GM13977 (cell line): ENCODE results near the gene SMNDC1.

ENCODE experiments used
- DNase-seq: peaks from one replicate; pipeline ENCODE4 v3.0.0; 2012; ENCODE audit warnings: low spot score
- CTCF ChIP-seq: IDR thresholded peaks from 2 replicates; pipeline ENCODE4 v1.5.1; 2012; ENCODE audit warnings: mild to moderate bottlenecking, control low read depth; ENCODE audit not compliant: insufficient read depth; ENCODE audit errors: extremely low read depth, missing control alignments
- in situ Hi-C: fragments of 300-500 bp; cut with MboI; formaldehyde crosslinking; loops from one replicate; pipeline ENCODE4 v1.12.0; 2022; ENCODE audit warnings: low sequenced_read_pairs, low pct_unique_long_range_greater_than_20kb, mixed read lengths, inconsistent platforms; ENCODE audit not compliant: unreplicated experiment

SMNDC1 gene

GRCh38 chr10:110307805-110308204 lies 3.1 kb upstream of the SMNDC1 start:
- TF ChIP-seq CTCF = no peak
- in situ Hi-C loops = no loop called here

GRCh38 chr10:110306452-110306768 lies 1.7 kb upstream of the SMNDC1 start:
- TF ChIP-seq CTCF = no peak
- DNase-seq = no peak
- in situ Hi-C loops = no loop called here

More at GRCh38 chr10:110307805-110308204, 3.1 kb upstream of the SMNDC1 start:
- no peak for DNase-seq

GRCh38 chr10:110305767-110306451 lies 1.2 kb upstream of the SMNDC1 start:
- in situ Hi-C loops = no loop called here
- TF ChIP-seq CTCF = peak; percentile 58
- peak; percentile 71 for DNase-seq

- in situ Hi-C loops = no loop called here
- TF ChIP-seq CTCF = no peak
- no peak for DNase-seq
Measured at GRCh38 chr10:110304394-110304779, 333 bp downstream of the SMNDC1 start.

- no peak for TF ChIP-seq CTCF
- in situ Hi-C loops = no loop called here
- no peak for DNase-seq
Measured at GRCh38 chr10:110303681-110304080, 1.0 kb downstream of the SMNDC1 start.

- no peak for DNase-seq
- TF ChIP-seq CTCF = no peak
- in situ Hi-C loops = no loop called here
Measured at GRCh38 chr10:110300486-110300986, 4.2 kb downstream of the SMNDC1 start.
